Smooth muscle cell (in vitro differentiated cells): ENCODE measurements around the gene MVP. TPM values are rescaled to one million over a fixed set of nuclear protein-coding genes. Genes with fewer than 3 reads are reported as not detected.

Experiments
- DNase-seq: peaks from one replicate; lab custom pipeline; 2025; ENCODE audit not compliant: unreplicated experiment; lab: John Stamatoyannopoulos, UW
- H2AFZ ChIP-seq: fragments of 200-600 bp; sonication (generic); 2 replicates; pipeline ENCODE4 v1.6.0; 2016; ENCODE audit warnings: antibody characterized with exemption, low read depth, mild to moderate bottlenecking
- H3F3A ChIP-seq: fragments of 200-600 bp; sonication (generic); 2 replicates; pipeline ENCODE4 v1.6.0; 2017; ENCODE audit warnings: antibody characterized with exemption, low read depth
- H3K27ac ChIP-seq: fragments of 200-600 bp; sonication (generic); 2 replicates; pipeline ENCODE4 v1.5.1; 2016; ENCODE audit warnings: low read depth, mild to moderate bottlenecking
- H3K27me3 ChIP-seq: fragments of 200-600 bp; sonication (generic); 2 replicates; pipeline ENCODE4 v1.6.1; 2016; ENCODE audit warnings: low read depth, mild to moderate bottlenecking
- H3K36me3 ChIP-seq: fragments of 200-600 bp; sonication (generic); 2 replicates; pipeline ENCODE4 v1.5.1; 2016; ENCODE audit warnings: low read depth
- H3K4me1 ChIP-seq: fragments of 200-600 bp; sonication (generic); 2 replicates; pipeline ENCODE4 v1.5.1; 2016; ENCODE audit warnings: low read depth
- H3K4me2 ChIP-seq: fragments of 200-600 bp; sonication (generic); 2 replicates; pipeline ENCODE4 v1.6.0; 2016; ENCODE audit warnings: mild to moderate bottlenecking
- H3K4me3 ChIP-seq: fragments of 200-600 bp; sonication (generic); 2 replicates; pipeline ENCODE4 v1.5.1; 2016; ENCODE audit warnings: mild to moderate bottlenecking
- H3K79me2 ChIP-seq: fragments of 200-600 bp; sonication (generic); 2 replicates; pipeline ENCODE4 v1.6.0; 2016; ENCODE audit warnings: low read depth, mild to moderate bottlenecking
- H3K9ac ChIP-seq: fragments of 200-600 bp; sonication (generic); 2 replicates; pipeline ENCODE4 v1.6.0; 2016; ENCODE audit warnings: low read depth
- H3K9me3 ChIP-seq: fragments of 200-600 bp; sonication (generic); replicated peaks from 2 replicates; pipeline ENCODE4 v1.5.1; 2016; ENCODE audit warnings: low read depth
- H4K20me1 ChIP-seq: fragments of 200-600 bp; sonication (generic); 2 replicates; pipeline ENCODE4 v1.6.0; 2016; ENCODE audit warnings: low read depth
- CTCF ChIP-seq: fragments of 200-600 bp; sonication (generic); IDR thresholded peaks from 2 replicates; pipeline ENCODE4 v1.5.1; 2017; ENCODE audit warnings: borderline replicate concordance, mild to moderate bottlenecking, antibody characterized with exemption; ENCODE audit not compliant: insufficient read depth, poor library complexity, severe bottlenecking
- WGBS: methylation state at CpG from one replicate; pipeline ENCODE4 v1.1.7; 2016; ENCODE audit warnings: low lambda C conversion rate; 5-methylcytosine and 5-hydroxymethylcytosine counted together
- polyA plus RNA-seq: library from polyadenylated mRNA; unstranded; fragments of >200 nt; fragmentation: Nextera tagmentation; extraction: Ambion mirVana; gene quantifications from 2 replicates; pipeline ENCODE4 v1.2.1, GENCODE V29; 2016
- total RNA-seq: library from RNA; depleted of rRNA; stranded (reverse); fragments of >200 nt; gene quantifications from 2 replicates; pipeline ENCODE4 v1.2.3, GENCODE V29; 2014

The MVP gene
- total and polyA plus RNA-seq, 2 experiments from 2014 or later = 47.5 to 110 TPM

- Histone ChIP-seq H3K9ac (peak overlapping the region; percentile 52), H3K4me2 (peak overlapping the region; percentile 71), H3K4me1 (peaks cover 26% of the 10 kb centered on the region), H3K36me3 (no peaks in the 10 kb centered on the region), H3K4me3 (no peak overlapping the region), H2AFZ (no peak overlapping the region), H3K27me3 (no peaks in the 10 kb centered on the region), H3K9me3 (no peaks in the 10 kb centered on the region), H3F3A (peaks cover 16% of the 10 kb centered on the region), H3K79me2 (peaks cover 53% of the 10 kb centered on the region), H3K27ac (peak overlapping the region; percentile 86), H4K20me1 (peaks cover 66% of the 10 kb centered on the region)
- DNase-seq = no peak
- TF ChIP-seq CTCF = no peak
- 40% methylated on average over 10 of the region's 10 CpGs for WGBS
These were observed 5.1 kb downstream of the MVP start for GRCh38 chr16:29825145-29826044.

- Histone ChIP-seq H3K27me3 (no peaks in the 10 kb centered on the region), H3K36me3 (no peaks in the 10 kb centered on the region), H3K4me2 (no peak overlapping the region), H3K27ac (peak overlapping the region; percentile 86), H3K4me3 (no peak overlapping the region), H3K9me3 (no peaks in the 10 kb centered on the region), H3K9ac (no peak overlapping the region), H3F3A (peaks cover 16% of the 10 kb centered on the region), H4K20me1 (peaks cover 72% of the 10 kb centered on the region), H3K4me1 (peaks cover 24% of the 10 kb centered on the region), H2AFZ (no peak overlapping the region), H3K79me2 (peaks cover 44% of the 10 kb centered on the region)
- TF ChIP-seq CTCF = no peak
- 97% methylated on average over 8 of the region's 8 CpGs for WGBS
- no peak for DNase-seq
These were observed 6.1 kb downstream of the MVP start for GRCh38 chr16:29826342-29826695.

- no peak for DNase-seq
- peaks cover 56% of the 10 kb centered on the region for H4K20me1 ChIP-seq
- H2AFZ ChIP-seq = no peak overlapping the region
- H3K36me3 ChIP-seq = no peaks in the 10 kb centered on the region
- H3K27ac ChIP-seq = no peak overlapping the region
- H3K27me3 ChIP-seq = no peaks in the 10 kb centered on the region
- peaks cover 22% of the 10 kb centered on the region for H3K79me2 ChIP-seq
- H3K9ac ChIP-seq = no peak overlapping the region
- WGBS = 93% methylated on average over 11 of the region's 11 CpGs
- H3K4me3 ChIP-seq = no peak overlapping the region
- no peak for TF ChIP-seq CTCF
- no peaks in the 10 kb centered on the region for H3F3A ChIP-seq
- no peaks in the 10 kb centered on the region for H3K9me3 ChIP-seq
- no peak overlapping the region for H3K4me2 ChIP-seq
- H3K4me1 ChIP-seq = peaks cover 2% of the 10 kb centered on the region
These were observed 10.5 kb downstream of the MVP start for GRCh38 chr16:29830774-29831173.
